GM18502 (cell line): ENCODE results near the gene NUP153.

Experiments
- ATAC-seq: cut with Tn5 transposase; IDR thresholded peaks from one replicate; pipeline ENCODE4 v1.9.1; 2021; ENCODE audit warnings: mild to moderate bottlenecking; ENCODE audit not compliant: unreplicated experiment, poor library complexity

The NUP153 gene

GRCh38 chr6:17672064-17672718 is 34.5 kb downstream of the NUP153 start:
- ATAC-seq: no peak

GRCh38 chr6:17666646-17667045 is 40.1 kb downstream of the NUP153 start:
- no peak for ATAC-seq

DNA sequence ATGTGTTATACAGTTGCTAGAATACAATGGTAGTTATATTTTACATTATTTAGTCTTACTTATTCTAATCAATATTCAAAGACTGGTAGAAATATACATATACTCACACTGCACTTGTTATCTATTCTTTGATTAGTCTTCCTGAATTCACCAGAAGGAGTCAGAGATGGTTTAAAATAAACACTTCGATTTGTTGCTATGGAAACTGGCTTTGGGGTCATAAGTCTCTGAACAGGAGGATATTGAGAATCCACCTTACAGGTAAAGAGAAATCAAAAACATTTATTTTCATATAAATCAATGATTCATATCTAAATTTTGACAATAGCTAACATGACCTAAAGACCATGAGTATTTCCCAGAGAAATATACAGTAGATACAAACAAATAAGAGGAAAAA is 41.6 kb downstream of the NUP153 start:
- no peak for ATAC-seq

DNA sequence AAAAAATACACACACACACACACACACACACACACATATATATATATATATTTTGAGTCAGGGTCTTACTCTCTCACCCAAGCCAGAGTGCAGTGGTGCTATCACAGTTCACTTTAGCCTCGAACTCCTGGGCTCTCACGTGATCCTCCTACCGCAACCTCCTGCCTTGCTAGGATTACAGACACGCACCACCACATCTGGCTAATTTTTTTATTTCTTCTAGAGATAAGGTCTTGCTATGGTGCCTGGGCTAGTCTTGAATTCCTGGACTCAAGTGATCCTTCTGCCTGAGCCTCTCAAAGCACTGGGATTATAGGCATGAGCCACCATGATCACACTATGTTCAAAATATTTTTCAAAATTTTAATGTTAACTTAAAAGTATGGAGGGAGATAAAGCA is 43.5 kb downstream of the NUP153 start:
- ATAC-seq: no peak

GRCh38 chr6:17662585-17662984 is 44.1 kb downstream of the NUP153 start:
- ATAC-seq: no peak

DNA sequence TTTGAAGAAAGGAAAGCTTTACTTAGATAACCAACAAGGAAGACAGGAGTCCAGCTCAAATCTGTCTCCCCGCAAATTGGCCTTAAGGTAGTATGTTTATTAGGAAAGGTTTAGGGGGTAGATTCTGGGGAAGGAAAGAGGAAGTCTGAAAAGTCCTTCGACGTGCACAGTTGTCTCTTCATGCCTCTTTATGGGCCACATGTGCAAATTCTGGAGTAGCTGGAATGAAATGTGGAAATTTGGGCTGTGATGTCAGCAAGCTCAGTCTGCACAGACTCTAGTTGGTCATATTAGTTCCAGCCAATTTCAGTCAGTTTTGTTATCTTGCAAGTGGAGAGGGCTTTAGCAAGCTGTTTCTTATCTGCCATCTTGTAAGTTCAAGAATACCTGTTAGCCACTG is 50.1 kb downstream of the NUP153 start:
- ATAC-seq: no peak

DNA sequence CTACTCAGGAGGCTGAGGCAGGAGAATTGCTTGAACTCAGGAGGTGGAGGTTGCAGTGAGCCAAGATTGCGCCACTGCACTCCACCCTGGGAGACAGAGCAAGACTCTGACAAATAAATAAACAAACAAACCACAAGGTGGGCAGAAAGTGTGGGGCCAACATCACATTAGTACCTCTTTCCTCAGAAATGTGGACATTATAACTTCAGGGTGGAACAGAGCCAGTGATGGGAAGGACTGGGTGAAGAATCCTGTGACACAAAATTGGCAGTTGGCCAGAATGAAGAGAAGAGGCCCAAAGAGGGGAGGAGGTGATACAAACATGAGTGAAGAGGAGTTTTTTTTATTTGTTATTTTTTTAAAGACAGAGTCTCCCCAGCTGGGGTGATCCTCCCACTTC is 50.6 kb downstream of the NUP153 start:
- ATAC-seq: no peak

DNA sequence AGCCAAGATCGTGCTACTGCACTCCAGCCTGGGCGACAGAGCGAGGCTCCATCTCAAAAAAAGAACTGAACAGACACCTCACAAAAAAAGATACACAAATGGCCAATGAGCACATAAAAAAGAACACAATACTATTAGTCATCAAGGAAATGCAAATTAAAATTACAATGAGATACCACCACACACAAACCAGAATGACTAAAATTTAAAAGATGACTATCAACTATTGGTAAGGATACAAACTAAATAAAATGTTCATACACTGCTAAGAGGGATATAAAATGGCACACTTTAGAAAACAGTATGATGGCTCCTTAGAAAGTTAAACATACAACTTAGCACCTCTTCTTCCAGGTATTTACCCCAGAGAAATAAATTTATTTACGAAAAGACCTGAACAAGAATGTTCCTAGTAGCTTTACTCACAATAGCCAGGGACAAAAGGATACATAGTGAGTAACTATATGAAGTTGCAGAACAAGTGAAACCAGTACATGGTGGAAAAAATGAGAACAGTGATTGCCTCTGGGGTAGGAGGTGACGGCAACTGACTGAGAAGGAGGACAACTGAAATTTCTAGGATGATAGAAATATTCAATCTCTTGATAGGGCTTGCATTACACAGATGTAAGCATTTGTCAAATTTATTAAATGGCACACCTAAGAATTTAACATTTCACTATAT is 53.4 kb downstream of the NUP153 start:
- ATAC-seq: no peak

- ATAC-seq: no peak
Measured at GRCh38 chr6:17650656-17651309, 55.9 kb downstream of the NUP153 start.

DNA sequence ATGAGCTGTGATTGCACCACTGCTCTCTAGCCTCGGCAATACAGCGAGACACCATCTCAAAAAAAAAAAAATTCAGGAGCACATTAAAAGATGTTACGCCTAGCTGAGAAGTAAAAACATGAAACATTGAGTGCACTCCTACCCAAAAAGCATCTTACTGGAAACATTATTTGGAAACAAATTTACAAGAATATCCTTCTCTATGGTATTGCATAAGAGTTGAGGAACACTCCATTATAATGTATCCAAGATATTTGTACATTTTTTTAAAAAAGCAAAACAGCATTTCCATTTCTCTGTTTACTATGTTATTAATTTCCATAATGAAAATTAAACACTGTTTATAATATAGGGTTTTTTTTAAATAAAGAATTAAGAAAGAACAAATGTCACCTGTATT is 58.0 kb downstream of the NUP153 start:
- ATAC-seq: no peak

DNA sequence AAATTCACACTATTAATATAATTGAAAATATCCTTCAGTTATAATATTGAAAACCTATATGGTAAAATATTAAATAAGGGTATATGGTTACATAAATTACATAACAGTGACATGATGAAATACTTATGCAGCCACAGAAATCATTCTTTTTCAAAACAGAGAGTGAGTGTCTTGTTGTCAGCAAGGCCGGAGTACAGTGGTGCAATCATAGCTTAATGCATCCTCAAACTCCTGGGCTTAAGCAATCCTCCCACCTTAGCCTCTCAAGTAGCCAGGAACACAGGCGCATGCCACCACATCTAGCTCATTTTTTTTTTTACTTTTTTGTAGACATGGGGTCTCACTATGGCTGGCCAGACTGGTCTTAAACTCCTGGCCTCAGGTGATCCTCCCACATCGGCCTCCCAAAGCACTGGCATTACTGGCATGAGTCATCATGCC is 66.2 kb downstream of the NUP153 start:
- ATAC-seq: no peak

DNA sequence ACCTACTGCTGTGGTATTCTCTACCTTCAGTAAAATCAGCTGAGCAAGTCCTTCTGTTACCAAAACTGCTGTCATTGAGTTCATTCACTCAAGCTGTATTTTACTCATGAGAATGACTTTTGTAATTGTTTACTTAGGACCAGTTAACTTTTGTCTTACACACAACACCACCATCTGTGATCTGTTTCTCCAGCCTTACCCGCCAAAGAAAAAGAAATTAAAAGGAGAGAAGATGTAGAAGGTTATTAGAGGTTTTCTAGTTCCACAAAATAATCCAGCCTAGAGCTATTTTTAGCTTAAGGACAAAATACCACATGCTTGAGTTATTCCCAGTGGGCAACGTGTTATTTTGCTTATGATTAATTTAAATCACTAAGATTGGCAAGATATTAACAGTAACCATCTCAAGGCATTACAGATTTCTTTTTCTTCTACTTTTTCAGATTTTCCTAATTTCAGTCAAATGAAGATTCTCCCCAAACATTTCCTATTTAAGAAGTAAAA is 68.5 kb downstream of the NUP153 start:
- ATAC-seq: no peak

GRCh38 chr6:17635568-17635967 is 71.2 kb downstream of the NUP153 start:
- ATAC-seq: no peak

GRCh38 chr6:17633465-17634188 is 73.1 kb downstream of the NUP153 start:
- peak; percentile 64 for ATAC-seq

DNA sequence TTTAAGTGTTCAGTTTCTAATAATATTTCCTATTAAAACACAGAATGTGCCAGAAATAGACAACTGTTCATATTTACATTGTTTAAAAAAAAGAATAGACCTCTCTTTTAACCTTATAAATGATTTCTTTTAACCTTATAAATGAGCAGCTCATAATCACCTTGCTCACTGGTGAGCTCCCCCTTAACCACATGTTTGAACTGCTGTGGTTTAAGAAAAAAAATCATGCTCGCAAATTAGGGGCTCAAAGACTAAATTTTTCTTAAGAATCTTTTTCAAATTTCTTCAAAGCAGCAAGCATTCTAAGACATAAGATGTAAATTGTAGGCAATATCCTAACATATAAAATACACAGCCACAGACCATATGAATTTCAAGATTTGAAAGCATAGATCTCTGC is 73.8 kb downstream of the NUP153 start:
- ATAC-seq: no peak

DNA sequence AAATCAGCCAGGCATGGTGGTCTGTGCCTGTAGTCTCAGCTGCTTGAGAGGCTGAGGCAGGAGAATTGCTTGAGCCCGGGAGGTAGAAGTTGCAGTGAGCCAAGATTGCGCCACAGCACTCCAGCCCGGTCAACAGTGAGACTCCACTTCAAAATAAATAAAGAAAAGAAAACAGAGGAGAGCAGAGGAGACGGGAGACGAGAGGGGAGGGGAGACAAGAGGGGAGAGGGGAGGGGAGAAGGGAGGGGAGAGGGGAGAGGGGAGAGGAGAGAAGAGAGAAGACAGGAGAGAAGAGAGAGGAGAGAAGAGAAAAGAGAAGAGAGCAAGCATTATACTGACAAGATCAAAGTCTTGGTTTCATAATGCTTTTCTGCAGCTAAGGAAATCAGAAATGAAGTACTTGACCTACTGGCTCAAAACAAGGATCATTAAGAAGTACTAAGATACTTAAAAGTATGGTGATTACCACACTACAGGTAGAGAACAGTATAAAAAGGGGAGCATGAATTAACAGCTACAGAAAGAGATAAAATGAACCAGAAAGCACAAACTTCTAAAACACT is 76.1 kb downstream of the NUP153 start:
- ATAC-seq: no peak

GRCh38 chr6:17629824-17630510 is 76.8 kb downstream of the NUP153 start:
- ATAC-seq: no peak

DNA sequence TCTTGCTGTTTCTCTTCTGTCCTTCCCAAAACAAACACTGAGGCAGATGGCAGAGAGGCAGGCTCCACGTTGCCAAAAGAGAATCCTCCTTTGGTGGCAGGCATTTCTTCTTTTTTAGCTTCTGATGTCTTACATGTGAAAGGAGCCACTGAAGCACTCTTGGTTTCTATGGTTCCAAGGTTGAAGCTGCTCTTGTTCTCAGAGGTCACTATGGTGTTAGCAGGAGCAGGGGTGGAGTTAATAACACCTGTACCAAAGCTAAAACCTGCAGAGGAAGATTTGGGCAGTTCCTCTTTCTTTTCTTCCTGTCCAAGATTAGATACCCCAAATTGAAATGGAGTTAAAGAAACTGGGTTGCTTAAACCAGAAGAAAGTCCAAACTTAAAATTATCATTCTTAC is 77.9 kb downstream of the NUP153 start:
- no peak for ATAC-seq

GRCh38 chr6:17624396-17624795 is 82.3 kb downstream of the NUP153 start:
- ATAC-seq: no peak

DNA sequence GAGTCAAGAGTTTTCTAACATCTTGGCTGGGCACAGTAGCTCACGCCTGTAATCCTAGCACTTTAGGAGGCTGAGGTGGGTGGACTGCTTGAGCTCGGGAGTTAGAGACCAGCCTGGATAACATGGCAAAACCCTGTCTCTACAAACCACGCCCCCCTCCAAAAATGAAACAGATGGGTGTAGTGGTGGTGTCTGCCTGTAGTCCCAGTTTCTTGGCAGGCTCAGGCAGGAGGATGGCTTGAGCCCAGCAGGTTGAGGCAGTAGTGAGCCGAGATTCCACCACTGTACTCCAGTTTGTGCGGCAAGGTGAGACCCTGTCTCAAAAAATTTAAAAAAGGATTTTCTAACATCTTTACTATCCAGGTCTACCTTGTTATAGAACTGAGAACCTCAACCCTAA is 84.6 kb downstream of the NUP153 start:
- no peak for ATAC-seq
